SK-N-SH treated with all-trans-retinoic acid at 6 μM for 48 hours (cell line): ENCODE measurements around the gene GCLM.
A peak's percentile ranks its signal among the peaks of the same experiment; 100 is the strongest.

ENCODE experiments used
- ATAC-seq: fragments of 200-7000 bp; cut with Tn5 transposase; 3 replicates; pipeline ENCODE4 v1.9.1; 2020; ENCODE audit warnings: mild to moderate bottlenecking, moderate library complexity
- ARNTL ChIP-seq: fragments of 450-650 bp; formaldehyde crosslinking; IDR thresholded peaks from 2 replicates; pipeline ENCODE4 v1.5.0; 2020; ENCODE audit warnings: low read depth, mild to moderate bottlenecking, moderate library complexity, borderline replicate concordance
- BACH2 ChIP-seq: fragments of 250-450 bp; sonication (Bioruptor Pico); IDR thresholded peaks from 2 replicates; pipeline ENCODE4 v1.9.0; 2021; ENCODE audit warnings: mild to moderate bottlenecking, borderline replicate concordance
- CSDC2 ChIP-seq: fragments of 250-450 bp; sonication (Bioruptor Pico); IDR thresholded peaks from 2 replicates; pipeline ENCODE4 v1.5.0; 2020; ENCODE audit warnings: mild to moderate bottlenecking, moderate library complexity
- ESRRG ChIP-seq: fragments of 250-450 bp; sonication (Bioruptor Pico); IDR thresholded peaks from 2 replicates; pipeline ENCODE4 v1.6.1; 2021; ENCODE audit warnings: mild to moderate bottlenecking
- GLIS3 ChIP-seq: fragments of 250-450 bp; sonication (Bioruptor Pico); IDR thresholded peaks from 2 replicates; pipeline ENCODE4 v1.5.0; 2020; ENCODE audit warnings: mild to moderate bottlenecking, moderate library complexity
- ISL1 ChIP-seq: fragments of 250-450 bp; sonication (Bioruptor Pico); IDR thresholded peaks from 2 replicates; pipeline ENCODE4 v2.1.2; 2022; ENCODE audit warnings: mild to moderate bottlenecking, moderate library complexity
- OSR1 ChIP-seq: fragments of 250-450 bp; sonication (Bioruptor Pico); IDR thresholded peaks from 2 replicates; pipeline ENCODE4 v1.8.0; 2022; ENCODE audit warnings: moderate library complexity, mild to moderate bottlenecking, inconsistent platforms
- PPARA ChIP-seq: fragments of 250-450 bp; sonication (Bioruptor Pico); IDR thresholded peaks from 2 replicates; pipeline ENCODE4 v1.5.0; 2020; ENCODE audit warnings: mild to moderate bottlenecking, borderline replicate concordance
- RARB ChIP-seq: fragments of 250-450 bp; sonication (Bioruptor Pico); IDR thresholded peaks from 2 replicates; pipeline ENCODE4 v1.8.0; 2021; ENCODE audit warnings: mild to moderate bottlenecking, moderate library complexity
- SNAI2 ChIP-seq: fragments of 250-450 bp; sonication (Bioruptor Pico); IDR thresholded peaks from 2 replicates; pipeline ENCODE4 v1.5.0; 2020; ENCODE audit warnings: mild to moderate bottlenecking, moderate library complexity
- TCF4 ChIP-seq: fragments of 250-450 bp; sonication (Bioruptor Pico); IDR thresholded peaks from 2 replicates; pipeline ENCODE4 v1.8.0; 2021; ENCODE audit warnings: mild to moderate bottlenecking, moderate library complexity, borderline replicate concordance
- TOX ChIP-seq: fragments of 250-450 bp; sonication (Bioruptor Pico); IDR thresholded peaks from 2 replicates; pipeline ENCODE4 v1.8.0; 2021; ENCODE audit warnings: mild to moderate bottlenecking, moderate library complexity, borderline replicate concordance
- ZC3H10 ChIP-seq: fragments of 250-450 bp; sonication (Bioruptor Pico); IDR thresholded peaks from 2 replicates; pipeline ENCODE4 v1.5.1; 2021; ENCODE audit warnings: mild to moderate bottlenecking, moderate library complexity
- ZFP3 ChIP-seq: fragments of 250-450 bp; sonication (Bioruptor Pico); IDR thresholded peaks from 2 replicates; pipeline ENCODE4 v1.5.0; 2020; ENCODE audit warnings: mild to moderate bottlenecking, moderate library complexity
- ZFP30 ChIP-seq: fragments of 450-650 bp; formaldehyde crosslinking; IDR thresholded peaks from 2 replicates; pipeline ENCODE4 v1.5.0; 2022; ENCODE audit warnings: mild to moderate bottlenecking, moderate library complexity
- ZNF565 ChIP-seq: fragments of 450-650 bp; formaldehyde crosslinking; conservative IDR thresholded peaks from 2 replicates; pipeline ENCODE4 v1.5.0; 2020; ENCODE audit warnings: low read depth, mild to moderate bottlenecking, moderate library complexity
- ZNF70 ChIP-seq: fragments of 450-650 bp; formaldehyde crosslinking; IDR thresholded peaks from 2 replicates; pipeline ENCODE4 v1.5.0; 2020; ENCODE audit warnings: mild to moderate bottlenecking, moderate library complexity
- TF ChIP-seq, protein P1 (sequence below): fragments of 250-450 bp; sonication (Bioruptor Pico); IDR thresholded peaks from 2 replicates; pipeline ENCODE4 v1.5.1; 2020; ENCODE audit warnings: low read depth, mild to moderate bottlenecking, moderate library complexity
- TF ChIP-seq, protein P2 (sequence below): fragments of 250-450 bp; sonication (Bioruptor Pico); IDR thresholded peaks from 2 replicates; pipeline ENCODE4 v1.5.1; 2021; ENCODE audit warnings: mild to moderate bottlenecking, moderate library complexity
- TF ChIP-seq, protein P3 (sequence below): fragments of 250-450 bp; sonication (Bioruptor Pico); IDR thresholded peaks from 2 replicates; pipeline ENCODE4 v1.8.0; 2021; ENCODE audit warnings: low read depth, mild to moderate bottlenecking, moderate library complexity, borderline replicate concordance
- TF ChIP-seq, protein P4 (sequence below): fragments of 250-450 bp; sonication (Bioruptor Pico); IDR thresholded peaks from 2 replicates; pipeline ENCODE4 v1.8.0; 2020; ENCODE audit warnings: mild to moderate bottlenecking, moderate library complexity, borderline replicate concordance
- TF ChIP-seq, protein P5 (sequence below): fragments of 250-450 bp; sonication (Bioruptor Pico); IDR thresholded peaks from 2 replicates; pipeline ENCODE4 v1.5.0; 2020; ENCODE audit warnings: mild to moderate bottlenecking, moderate library complexity

Gene GCLM, protein sequence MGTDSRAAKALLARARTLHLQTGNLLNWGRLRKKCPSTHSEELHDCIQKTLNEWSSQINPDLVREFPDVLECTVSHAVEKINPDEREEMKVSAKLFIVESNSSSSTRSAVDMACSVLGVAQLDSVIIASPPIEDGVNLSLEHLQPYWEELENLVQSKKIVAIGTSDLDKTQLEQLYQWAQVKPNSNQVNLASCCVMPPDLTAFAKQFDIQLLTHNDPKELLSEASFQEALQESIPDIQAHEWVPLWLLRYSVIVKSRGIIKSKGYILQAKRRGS

DNA sequence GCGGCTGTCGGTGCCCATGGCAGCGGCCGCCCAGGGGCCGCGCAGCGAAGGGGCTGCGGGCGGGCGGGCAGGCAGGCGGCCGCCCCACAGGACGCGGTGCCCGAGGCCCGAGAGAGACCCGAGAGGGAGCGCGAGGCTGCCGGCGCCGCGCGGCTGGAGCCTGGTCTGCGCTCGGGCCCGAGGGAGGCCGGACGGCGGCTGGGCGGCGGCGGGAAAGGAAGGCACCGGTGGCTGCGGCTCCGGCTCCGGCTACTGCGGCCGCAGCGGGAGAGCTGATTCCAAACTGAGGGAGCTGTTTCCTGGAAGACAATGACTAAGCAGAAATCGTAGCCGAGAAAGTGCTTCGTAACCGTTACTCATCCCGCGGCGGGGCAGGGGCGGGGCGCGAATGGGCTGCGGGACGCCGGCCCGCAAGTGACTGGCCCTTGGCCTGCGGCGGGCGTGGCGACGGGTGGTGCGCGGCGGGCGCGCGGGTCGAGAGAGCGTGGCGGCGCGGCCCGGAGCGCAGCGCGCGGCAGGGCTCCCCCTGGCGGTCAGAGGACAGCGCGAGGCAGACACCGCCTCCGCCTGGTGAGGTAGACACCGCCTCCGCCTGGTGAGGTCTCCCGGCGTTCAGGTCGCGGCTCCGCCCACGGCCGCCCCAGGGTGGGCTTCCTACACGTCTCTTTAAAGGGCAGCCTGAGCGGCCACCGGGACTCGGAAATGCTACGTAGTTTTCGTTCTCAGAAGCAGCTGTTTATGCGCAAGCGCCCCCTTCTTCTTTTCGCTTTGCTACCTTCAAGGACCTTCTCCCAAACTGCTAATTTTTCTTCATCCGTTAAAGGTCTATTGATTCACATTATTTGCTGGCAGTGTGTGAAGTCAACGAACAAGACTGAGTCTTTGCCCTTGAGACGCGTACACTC is at the start of gene GCLM:
TSS of gene GCLM (minus strand) at position 285 of the 905 bp plus-strand sequence. CDS start at position 18, 267 bp downstream.
- peak; percentile 96 for ATAC-seq
- TF ChIP-seq ZNF70 (CRISPR knock-in tag) (peak; percentile 95), BACH2 (CRISPR knock-in tag) (peak; percentile 92; the same call in 1 of the 2 replicates), SNAI2 (no peak), GLIS3 (CRISPR knock-in tag) (no peak), ISL1 (CRISPR knock-in tag) (no peak), ZFP30 (no peak), ZFP3 (CRISPR knock-in tag) (no peak), TOX (no peak), ZC3H10 (CRISPR knock-in tag) (no peak), ZNF565 (CRISPR knock-in tag) (no peak), ARNTL (CRISPR knock-in tag) (no peak), CSDC2 (CRISPR knock-in tag) (no peak), RARB (CRISPR knock-in tag) (no peak), OSR1 (no peak), TCF4 (CRISPR knock-in tag) (no peak), PPARA (no peak), ESRRG (CRISPR knock-in tag) (no peak)
- TF ChIP-seq, protein P1, sequence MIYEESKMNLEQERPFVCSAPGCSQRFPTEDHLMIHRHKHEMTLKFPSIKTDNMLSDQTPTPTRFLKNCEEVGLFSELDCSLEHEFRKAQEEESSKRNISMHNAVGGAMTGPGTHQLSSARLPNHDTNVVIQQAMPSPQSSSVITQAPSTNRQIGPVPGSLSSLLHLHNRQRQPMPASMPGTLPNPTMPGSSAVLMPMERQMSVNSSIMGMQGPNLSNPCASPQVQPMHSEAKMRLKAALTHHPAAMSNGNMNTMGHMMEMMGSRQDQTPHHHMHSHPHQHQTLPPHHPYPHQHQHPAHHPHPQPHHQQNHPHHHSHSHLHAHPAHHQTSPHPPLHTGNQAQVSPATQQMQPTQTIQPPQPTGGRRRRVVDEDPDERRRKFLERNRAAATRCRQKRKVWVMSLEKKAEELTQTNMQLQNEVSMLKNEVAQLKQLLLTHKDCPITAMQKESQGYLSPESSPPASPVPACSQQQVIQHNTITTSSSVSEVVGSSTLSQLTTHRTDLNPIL (CRISPR knock-in tag): no peak
- TF ChIP-seq, protein P2, sequence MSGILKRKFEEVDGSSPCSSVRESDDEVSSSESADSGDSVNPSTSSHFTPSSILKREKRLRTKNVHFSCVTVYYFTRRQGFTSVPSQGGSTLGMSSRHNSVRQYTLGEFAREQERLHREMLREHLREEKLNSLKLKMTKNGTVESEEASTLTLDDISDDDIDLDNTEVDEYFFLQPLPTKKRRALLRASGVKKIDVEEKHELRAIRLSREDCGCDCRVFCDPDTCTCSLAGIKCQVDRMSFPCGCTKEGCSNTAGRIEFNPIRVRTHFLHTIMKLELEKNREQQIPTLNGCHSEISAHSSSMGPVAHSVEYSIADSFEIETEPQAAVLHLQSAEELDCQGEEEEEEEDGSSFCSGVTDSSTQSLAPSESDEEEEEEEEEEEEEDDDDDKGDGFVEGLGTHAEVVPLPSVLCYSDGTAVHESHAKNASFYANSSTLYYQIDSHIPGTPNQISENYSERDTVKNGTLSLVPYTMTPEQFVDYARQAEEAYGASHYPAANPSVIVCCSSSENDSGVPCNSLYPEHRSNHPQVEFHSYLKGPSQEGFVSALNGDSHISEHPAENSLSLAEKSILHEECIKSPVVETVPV: no peak
- TF ChIP-seq, protein P3, sequence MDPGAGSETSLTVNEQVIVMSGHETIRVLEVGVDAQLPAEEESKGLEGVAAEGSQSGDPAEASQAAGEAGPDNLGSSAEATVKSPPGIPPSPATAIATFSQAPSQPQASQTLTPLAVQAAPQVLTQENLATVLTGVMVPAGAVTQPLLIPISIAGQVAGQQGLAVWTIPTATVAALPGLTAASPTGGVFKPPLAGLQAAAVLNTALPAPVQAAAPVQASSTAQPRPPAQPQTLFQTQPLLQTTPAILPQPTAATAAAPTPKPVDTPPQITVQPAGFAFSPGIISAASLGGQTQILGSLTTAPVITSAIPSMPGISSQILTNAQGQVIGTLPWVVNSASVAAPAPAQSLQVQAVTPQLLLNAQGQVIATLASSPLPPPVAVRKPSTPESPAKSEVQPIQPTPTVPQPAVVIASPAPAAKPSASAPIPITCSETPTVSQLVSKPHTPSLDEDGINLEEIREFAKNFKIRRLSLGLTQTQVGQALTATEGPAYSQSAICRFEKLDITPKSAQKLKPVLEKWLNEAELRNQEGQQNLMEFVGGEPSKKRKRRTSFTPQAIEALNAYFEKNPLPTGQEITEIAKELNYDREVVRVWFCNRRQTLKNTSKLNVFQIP (CRISPR knock-in tag): no peak
- TF ChIP-seq, protein P4, sequence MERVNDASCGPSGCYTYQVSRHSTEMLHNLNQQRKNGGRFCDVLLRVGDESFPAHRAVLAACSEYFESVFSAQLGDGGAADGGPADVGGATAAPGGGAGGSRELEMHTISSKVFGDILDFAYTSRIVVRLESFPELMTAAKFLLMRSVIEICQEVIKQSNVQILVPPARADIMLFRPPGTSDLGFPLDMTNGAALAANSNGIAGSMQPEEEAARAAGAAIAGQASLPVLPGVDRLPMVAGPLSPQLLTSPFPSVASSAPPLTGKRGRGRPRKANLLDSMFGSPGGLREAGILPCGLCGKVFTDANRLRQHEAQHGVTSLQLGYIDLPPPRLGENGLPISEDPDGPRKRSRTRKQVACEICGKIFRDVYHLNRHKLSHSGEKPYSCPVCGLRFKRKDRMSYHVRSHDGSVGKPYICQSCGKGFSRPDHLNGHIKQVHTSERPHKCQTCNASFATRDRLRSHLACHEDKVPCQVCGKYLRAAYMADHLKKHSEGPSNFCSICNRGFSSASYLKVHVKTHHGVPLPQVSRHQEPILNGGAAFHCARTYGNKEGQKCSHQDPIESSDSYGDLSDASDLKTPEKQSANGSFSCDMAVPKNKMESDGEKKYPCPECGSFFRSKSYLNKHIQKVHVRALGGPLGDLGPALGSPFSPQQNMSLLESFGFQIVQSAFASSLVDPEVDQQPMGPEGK (CRISPR knock-in tag): no peak
- TF ChIP-seq, protein P5, sequence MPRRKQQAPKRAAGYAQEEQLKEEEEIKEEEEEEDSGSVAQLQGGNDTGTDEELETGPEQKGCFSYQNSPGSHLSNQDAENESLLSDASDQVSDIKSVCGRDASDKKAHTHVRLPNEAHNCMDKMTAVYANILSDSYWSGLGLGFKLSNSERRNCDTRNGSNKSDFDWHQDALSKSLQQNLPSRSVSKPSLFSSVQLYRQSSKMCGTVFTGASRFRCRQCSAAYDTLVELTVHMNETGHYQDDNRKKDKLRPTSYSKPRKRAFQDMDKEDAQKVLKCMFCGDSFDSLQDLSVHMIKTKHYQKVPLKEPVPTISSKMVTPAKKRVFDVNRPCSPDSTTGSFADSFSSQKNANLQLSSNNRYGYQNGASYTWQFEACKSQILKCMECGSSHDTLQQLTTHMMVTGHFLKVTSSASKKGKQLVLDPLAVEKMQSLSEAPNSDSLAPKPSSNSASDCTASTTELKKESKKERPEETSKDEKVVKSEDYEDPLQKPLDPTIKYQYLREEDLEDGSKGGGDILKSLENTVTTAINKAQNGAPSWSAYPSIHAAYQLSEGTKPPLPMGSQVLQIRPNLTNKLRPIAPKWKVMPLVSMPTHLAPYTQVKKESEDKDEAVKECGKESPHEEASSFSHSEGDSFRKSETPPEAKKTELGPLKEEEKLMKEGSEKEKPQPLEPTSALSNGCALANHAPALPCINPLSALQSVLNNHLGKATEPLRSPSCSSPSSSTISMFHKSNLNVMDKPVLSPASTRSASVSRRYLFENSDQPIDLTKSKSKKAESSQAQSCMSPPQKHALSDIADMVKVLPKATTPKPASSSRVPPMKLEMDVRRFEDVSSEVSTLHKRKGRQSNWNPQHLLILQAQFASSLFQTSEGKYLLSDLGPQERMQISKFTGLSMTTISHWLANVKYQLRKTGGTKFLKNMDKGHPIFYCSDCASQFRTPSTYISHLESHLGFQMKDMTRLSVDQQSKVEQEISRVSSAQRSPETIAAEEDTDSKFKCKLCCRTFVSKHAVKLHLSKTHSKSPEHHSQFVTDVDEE (CRISPR knock-in tag): peak; percentile 23; the same call in 1 of the 2 replicates

DNA sequence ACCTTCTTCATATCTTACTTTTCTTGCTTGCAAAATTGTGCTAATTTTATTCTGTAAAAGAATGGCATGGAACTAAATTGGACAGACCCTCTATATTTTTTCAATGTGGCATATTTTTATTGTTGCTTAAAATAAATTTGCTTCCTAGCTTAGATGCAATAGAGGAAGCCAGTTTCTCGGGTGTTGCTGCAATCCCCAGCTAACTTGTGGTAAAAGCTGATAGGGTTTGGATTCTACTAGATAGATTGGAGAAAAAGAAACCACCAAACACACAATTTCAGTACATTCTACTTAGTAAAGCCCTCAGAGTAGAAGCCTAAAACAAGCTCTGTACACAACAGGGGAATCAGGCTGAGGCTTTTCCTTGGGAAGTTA is 49.5 kb upstream of the GCLM start:
- ATAC-seq: no peak
- no peak for TF ChIP-seq GLIS3 (CRISPR knock-in tag)
- TF ChIP-seq, protein P2: no peak
- TF ChIP-seq, protein P3 (CRISPR knock-in tag): no peak
- TF ChIP-seq SNAI2: no peak
- no peak for TF ChIP-seq ZFP3 (CRISPR knock-in tag)
- TF ChIP-seq, protein P5 (CRISPR knock-in tag): no peak
